GM11168 (cell line): ENCODE measurements around the gene MRRF.

Source experiments
- in situ Hi-C: fragments of 300-500 bp; cut with MboI; formaldehyde crosslinking; loops from one replicate; pipeline ENCODE4 v1.12.0; 2022; ENCODE audit warnings: low sequenced_read_pairs; ENCODE audit not compliant: unreplicated experiment

Gene MRRF, protein sequence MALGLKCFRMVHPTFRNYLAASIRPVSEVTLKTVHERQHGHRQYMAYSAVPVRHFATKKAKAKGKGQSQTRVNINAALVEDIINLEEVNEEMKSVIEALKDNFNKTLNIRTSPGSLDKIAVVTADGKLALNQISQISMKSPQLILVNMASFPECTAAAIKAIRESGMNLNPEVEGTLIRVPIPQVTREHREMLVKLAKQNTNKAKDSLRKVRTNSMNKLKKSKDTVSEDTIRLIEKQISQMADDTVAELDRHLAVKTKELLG

DNA sequence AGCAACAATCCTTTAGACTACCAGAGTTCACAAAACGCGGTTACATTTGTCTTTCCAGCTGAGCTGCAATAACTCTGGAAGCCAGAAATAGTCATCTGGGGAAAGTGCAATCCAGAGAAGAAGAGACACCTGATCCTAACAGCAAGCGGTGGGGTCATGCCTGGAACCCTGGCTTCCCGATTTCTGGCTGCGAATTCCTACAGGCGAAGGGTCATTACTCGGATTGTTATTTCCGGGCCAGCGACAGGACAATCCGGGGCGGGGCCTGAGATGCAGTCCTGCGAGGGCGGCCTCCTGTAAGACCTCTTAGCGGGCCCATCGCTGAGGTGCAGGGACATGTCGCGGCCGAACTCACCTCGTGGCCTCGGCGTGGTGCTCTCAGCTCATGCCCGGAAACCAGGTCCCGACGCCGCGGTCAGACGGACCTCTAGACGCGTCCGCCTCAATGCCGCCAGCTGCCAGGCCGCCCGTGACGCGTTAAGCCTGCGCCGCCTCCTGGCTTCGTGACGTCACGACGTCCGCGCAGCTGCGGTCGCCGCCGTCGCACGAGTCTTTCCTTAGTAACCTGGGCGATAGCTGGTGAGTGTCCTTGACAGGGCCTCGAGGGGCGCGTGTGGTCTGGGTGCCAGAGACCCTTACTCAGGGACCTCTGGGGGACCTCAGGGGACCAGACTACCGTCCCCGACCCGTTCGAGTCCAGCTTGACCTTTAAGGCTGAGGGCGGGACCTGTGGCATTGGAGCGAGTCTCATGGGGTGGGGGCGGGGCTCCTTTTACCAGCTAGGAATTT, at the start of gene MRRF, which contains the start of gene RBM18:
TSS of gene MRRF (plus strand) at position 523 of the 789 bp plus-strand sequence. CDS start 6,010 bp downstream, outside the sequence.
TSS of gene RBM18 (minus strand) at position 481 of the 789 bp plus-strand sequence. CDS start 3,348 bp downstream, outside the sequence.
- in situ Hi-C loops: no loop called here

DNA sequence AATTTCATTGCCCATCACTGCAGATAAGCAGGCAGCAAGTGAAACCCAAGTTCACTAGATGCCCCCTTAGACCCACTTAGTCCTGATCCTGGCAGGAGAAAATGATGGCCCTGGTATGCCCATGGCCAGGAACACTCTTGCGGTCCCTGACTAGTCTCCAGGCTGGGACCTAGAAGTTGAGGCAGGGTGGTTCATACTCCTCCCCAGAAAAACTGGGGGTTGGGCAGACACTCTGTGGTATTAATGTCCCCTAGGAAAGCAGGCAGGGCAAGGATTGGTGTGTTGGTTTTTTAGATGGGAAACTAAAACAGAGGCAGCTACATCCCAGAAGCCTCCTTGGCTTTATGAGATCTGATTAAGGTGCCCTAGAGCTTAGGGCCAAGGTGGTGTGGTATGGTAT, 49.0 kb upstream of the MRRF start:
- in situ Hi-C loops: no loop called here

DNA sequence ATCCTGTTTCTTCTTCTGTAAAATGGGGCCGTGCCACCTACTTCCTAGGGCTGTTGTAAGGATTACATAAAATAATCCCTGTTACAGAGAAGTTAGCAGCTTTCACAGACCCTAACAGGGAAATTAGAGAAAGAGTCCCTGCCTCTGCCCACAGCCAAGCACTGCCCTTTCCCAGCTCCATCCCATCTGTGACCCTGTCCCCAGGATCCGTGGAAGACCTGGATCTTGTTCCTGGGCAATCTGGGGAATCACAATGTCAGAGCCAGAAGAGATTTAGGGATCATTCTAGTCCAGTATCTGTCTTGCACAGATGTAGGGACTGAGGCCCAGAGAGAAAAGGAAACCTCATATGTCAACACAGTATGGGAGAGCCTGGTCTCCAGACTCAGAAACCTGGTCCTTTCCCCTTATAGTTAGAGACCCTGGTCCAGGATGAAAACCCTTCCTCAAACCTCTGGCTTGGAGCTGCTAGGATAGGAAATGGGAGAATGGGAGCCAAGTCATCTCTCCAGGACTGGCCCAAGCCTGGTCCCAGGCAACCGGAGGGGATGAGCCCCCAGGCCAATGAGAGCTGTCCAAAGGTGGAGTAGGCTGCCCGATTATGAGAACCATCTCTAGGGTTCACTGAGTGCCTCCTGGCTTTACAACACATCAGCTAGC, 48.4 kb upstream of the MRRF start:
- in situ Hi-C loops: no loop called here

DNA sequence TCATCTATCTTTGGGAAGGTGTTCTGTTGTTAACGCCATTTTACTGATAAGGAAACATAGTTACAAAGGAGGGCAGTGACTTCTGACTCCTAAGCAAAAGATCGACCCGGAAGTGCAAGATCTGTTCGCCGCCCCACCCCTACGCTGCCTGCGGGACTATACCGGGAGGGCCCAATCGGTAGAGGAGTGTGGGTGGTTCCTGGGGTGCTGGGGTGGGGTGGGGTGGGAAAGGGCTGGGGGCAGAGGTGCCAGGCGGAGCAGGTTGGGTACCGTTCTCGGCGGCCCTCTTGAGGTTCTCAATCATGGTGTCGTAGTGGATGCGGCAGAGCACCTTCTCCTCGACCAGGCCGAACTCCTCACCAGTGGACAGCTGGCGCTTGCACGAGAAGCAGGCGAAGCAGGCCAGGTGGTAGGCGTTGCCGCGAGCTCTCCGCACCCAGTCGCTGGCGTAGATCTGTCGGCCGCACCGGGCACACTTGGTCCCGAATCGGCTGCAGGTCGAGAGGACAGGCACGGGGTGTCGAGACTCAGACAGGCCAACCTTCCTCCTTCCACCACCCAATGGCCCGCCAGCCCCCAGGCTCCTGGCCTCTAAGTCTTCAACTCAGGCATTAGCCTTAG, 47.8 kb upstream of the MRRF start:
- in situ Hi-C loops: no loop called here

DNA sequence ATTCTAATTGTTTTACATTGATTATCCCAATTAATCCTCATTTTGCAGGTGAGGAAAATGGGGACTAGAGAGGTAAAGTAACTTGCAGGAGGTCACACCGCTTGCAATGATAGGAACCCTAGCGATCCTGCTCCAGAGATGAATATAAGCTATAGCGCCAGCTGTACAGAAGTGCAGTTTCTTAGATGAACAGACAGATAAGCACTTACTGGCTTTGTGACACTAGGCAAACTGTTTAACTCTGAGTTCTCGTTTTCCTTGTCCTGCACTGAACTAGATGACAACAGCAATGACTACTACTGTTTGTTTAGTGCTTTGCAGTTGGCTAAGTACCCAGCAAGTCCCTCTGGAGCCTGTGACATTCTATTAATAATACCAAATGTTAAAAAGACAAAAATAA, 47.0 kb upstream of the MRRF start:
- in situ Hi-C loops: no loop called here

DNA sequence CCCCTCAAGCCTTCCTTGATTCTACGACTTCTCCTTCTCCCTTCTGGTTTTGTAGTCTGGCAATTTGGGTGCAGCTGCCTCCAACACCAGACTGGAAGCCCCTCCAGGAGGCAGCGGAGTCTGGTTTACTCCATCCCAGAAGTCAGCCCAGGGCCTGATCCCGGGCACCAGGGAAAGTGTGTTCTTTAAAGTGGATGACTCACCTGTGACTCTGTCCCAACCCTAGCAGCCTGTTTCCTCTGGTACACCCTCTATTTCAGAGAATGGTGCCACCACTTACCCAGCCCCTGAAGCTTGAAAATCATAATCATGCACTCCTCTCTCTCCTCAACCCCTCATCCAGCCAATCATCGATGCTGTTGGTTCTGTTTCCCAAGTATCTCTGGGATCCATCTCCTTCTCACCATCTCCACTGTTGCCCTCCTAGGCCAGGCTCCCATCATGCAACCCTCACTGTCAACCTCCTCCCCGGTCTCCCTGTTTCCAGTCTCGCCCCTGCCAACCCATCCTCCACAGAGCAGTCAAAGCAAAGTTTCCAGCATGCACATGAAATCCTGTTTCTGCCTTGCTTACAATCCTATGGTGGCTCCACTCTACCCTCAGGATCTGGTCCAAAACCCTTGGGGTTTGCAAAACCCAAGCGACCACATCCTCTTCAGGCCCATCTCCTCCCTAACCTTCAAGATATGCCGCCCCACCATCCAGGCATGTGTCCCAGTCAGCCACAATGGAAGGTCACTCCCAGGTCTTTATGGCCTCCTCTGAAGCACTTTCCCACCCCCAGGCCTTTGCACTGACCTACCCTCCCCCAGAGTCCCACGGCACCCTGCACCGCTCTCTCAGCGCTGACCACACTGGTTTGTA, 46.4 kb upstream of the MRRF start:
- in situ Hi-C loops: no loop called here

DNA sequence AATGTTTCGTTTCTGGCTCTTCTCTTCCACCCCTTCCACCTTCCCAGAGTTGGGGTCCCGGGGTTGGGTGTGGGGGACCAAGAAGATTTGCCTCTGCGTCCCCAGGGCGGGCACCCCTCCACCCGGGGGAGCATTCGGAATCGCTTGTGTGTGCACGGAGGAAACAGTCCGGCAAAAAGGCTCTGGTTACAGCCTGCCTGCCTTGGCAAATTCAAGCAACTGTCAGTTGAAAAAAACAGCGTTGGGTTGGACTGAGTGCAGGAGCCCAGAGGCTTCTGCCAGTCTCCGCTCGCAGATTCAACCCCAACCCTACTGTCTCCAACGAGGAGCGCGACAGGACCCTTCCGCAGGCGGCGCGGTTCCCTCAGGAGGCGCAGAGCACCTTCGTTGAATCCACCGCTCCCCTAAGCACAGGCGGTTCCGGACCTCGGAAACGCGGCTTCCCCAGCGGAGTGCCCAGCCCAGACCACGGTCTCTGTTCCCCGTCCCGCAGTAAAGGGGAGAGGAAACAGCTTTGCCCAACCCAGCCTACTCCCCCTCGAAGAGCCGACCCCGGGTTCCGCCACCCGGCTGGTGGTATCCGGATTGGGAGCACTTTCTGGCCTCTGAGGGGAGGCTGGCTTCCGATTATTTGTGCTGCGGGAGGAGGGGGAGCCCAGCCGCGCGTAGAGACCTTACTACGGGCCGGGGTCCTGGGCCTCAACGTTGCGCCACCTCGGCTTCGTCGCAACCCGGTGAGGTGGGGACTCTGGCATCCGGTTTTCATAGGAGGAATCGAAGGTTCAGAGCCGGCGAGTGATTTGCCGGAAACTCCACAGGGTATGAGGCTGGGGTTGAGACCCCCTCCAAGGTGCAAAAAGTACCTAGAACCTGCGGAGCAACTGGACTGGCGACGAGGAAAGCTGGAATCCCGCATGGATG, 45.5 kb upstream of the MRRF start:
- in situ Hi-C loops: no loop called here

DNA sequence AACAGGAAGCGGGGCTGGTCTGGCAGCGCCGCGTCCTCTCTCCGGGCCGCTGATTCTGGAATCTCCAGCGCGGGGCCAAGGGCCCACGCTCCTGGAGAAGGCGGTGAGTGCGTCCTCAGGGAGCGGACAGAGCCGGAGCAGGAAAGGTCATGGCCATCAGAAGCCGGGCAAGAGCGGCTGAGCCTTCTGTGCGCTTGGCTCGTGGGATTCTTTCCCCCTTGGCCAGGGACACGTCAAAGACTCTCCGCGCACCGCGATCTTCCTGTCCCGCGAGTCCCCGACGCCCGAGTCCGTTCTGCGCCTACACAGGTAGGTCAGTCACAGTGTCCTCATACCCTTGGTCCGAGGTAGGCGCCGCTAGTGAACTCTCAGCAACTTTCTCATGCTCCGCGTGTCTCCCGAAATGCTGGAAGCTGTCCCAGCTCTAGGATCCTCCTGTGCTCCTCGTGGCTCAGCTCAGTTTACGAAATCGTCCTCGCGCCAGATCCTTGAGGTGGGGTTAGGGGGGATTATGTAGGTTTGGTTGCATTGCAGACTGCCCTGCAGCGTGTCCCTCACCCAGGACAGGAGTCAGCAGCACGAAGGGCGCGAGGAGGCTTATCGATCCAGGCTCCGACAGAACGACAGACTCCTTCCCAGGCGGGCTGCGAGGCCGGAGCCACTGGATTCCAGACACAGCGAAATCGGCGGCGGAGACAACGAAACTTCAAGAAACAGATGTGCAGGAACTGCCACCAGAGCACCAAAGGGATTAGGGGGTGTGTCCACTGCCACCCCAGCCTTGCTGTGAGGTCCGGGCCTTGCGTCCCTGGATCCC, 44.6 kb upstream of the MRRF start:
- in situ Hi-C loops: no loop called here

DNA sequence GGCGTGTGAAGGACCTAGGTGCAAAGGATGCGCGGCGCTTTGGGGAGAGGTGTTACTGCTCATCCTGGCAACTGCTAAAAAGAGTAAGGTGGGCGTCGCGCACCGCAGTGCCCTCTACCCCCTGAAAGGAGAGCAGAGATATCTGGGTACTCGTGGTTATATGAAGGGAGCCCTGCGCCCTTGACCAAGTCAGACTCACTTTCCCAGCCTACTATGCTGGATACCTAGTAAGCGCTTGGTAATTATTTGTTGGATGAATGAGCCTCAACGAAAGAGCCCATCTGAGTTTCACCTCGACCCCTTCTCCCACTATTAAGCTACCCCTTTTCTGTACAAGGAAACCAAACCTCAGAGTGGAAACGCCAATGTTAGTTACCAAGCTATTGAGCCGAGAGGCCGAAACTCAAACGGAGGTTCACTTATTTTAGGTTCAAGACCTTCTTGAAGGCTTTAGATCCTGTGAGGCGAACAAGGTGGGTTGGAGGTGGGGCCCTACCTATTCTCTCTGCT, 44.0 kb upstream of the MRRF start:
- in situ Hi-C loops: no loop called here

DNA sequence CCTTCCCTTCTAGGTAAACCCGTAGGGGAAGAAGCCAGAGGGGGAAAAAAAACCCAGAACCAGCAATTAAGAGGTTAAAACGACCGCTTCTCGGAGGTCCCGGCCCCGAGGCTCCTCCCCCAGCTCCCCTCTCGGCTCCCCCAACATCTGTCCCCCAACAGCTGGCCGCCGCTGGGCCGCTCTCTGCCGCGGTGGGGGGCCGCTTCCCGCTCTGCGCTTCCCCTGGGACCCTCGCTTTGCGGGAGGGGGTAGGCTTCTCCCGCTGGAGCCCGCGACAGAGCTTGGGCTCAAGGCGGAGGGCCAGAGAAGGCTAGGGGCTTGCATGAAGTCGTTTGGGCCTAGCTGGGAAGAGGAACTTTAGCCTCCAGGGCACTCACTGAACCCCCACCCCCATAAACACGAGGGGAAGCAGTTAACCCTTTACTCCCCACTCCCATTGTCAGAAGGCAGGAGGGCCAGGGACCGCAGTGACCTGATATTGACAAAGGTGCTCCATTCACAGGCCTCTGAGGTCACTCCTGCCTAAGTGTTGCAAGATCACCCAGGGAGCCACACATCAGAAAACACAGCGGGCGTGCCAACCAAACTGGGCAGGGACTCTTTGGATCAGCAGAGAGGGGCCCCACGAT, 43.4 kb upstream of the MRRF start:
- in situ Hi-C loops: no loop called here

DNA sequence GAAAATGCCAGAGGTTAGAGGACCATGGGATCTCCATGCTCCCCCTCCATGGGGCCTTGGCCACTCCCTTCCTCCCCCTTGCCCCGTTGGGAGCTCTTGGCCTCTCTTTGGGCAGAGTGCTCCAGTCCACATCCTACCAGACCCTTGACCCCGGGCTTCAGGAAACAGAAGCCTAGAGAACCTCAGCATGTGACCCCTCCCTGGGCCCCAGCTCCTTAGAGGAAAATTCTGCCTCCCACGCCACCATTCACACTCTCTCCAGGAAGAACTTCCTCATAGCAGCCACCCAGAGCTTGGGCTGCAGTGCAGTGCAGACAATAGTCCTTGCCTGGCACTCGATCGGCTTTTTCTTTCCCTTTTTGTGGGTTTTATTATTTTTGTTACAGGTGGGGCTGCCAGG, 41.9 kb upstream of the MRRF start:
- in situ Hi-C loops: no loop called here

DNA sequence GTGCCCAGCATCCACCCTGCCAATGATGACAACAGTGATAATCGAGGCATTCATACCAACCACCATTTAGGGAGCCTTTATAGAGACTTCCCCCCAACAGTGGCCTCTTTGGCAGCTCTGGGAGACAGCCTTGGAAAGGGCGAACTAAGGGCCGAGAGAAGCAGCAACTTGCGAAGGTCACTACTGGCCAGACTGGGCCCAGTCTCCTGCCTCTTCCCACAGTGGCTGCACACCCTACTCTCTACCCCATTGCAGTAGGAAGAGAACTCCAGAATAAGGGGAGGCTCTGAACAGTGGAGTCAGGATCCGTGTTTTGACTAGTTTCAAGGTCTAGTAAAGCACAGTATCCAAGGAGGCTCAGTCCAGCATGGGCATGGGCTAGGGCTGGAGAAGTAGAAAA, 41.2 kb upstream of the MRRF start:
- in situ Hi-C loops: no loop called here

DNA sequence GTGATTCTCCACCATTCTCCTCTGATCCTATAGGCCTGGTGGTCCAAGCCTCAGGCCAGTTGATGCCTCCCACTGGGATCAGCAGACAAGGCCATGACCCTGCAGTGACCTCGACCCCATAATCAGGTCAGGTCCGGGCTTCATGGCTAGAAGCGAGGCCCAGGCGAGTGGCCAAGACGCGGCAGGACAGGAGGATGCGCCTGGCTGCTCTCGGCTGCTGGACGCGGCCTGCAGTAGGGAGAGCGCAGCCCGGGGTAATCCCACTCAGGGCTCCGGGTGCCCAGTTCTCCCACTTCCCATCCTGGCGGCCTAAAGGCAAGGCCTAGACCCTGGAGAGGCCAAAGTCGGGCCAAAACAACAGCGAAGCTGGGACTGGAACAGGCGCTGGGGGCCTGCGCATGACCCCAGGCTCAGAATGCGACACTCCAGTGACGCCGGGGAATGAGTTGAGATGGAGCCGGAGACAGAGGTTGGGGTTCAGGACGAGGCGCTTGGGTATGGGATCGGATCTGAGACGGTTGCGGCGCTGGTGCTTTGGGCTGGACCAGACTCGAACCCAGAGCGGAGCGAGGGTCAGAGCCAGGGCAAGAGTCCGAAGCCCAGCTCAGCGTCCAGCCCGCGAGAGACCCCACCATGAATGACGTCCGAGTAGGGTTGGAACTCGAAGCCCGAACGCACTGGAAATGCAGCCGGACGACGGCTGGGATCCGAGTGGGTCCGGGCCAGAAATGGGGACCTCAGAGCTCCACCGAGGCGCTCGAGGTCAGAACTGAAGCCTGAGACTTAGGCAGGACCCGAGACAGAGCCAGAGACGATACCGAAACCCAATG, 39.2 kb upstream of the MRRF start:
- in situ Hi-C loops: no loop called here

DNA sequence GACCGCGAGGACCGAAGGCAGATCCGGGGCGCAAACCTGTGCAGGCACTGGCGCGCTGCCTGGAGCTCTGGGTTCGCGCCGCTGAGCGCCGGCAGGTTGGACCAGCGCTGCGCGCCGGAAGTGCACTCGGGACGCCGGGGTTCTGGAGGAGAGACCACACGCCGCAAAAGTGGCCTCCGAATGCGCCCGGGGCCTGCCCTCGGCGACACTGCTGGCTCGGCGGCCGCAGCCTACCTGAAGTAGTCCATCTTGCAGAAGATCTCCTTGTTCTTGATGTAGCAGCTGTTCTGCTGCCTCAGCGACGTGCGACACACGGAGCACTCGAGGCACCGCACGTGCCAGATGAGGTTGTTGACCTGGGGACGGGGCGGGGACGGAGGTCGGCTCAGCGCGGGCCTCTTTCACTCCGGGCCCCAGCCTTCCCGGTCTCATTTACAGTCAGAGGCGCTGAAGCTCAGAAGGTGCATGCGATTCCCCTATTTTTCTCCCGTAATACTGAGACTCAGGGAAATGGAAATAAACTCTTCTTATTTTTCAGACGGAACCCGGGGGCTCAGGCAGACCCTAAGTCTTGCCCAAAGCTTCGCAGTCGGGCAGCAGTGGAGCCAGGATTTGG, 38.4 kb upstream of the MRRF start:
- in situ Hi-C loops: no loop called here

DNA sequence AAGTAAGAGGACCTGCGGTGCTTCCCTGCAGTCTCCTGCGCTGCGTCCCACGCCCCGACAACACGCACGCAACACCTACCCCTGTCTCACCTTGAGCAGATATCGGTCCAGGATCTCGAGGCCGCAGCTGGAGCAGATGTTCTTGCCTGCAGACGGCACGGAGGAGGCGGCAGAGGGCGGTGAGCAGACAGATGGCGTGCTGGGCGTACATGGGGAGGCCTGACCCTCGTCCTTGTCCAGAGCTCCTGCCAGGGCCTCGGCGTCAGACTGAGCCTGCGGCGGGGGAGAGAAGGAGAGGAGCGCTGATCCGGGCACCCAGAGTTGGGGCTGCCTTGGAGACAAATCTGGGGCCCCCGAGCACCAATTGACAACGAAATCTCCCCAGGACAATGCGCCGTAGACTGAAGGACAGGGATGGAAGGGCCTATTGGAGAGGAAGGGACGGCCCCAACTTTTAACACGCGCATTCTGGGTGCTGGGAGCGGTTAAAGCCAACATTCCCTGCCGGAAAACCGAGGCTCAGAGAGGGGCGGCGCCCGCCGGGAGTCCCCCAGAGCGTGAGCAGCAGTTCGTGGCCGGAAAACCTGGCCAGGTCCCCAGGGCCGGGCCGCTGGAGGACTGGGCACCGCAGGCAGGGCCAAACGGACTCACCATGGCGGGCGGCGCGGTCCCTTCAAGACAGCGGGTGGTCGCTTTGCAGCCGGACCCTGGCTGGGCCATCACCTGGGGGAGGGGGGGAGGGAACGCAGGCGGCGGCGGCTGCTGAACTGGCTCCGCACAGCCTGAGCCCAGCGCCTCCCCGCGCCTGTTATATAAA, 37.7 kb upstream of the MRRF start:
- in situ Hi-C loops: no loop called here
